CD4-positive, CD25-positive, alpha-beta regulatory T cell (primary cell): ENCODE measurements around the gene COPS2. TPM values are rescaled to one million over a fixed set of nuclear protein-coding genes. Genes with fewer than 3 reads are reported as not detected.

Experiments used
- ATAC-seq, 2 donors: fragments of 150-1000 bp; cut with Tn5 transposase; one replicate each; pipeline ENCODE4 v1.10.0; 2021; ENCODE audit warnings: low read depth in 2 of 2, moderate number of reproducible peaks in 2 of 2, moderate library complexity in 1 of 2
- DNase-seq, 3 donors: peaks; one replicate each; pipeline versions ENCODE4 v3.0.0 to v3.0.0-alpha.2; 2012 to 2022; ENCODE audit warnings: mixed read lengths in 1 of 3
- H3K27ac ChIP-seq: one replicate; pipeline ENCODE4 v1.7.0; 2013; ENCODE audit warnings: mild to moderate bottlenecking, low read length; ENCODE audit not compliant: insufficient read depth, poor library complexity, severe bottlenecking
- H3K27me3 ChIP-seq: one replicate; pipeline ENCODE4 v1.7.0; 2013; ENCODE audit warnings: low read length; ENCODE audit not compliant: control insufficient read depth, insufficient read depth
- H3K36me3 ChIP-seq: one replicate; pipeline ENCODE4 v1.7.0; 2013; ENCODE audit warnings: mild to moderate bottlenecking, low read length, moderate library complexity; ENCODE audit not compliant: control insufficient read depth, insufficient read depth
- H3K4me1 ChIP-seq: 2 replicates; pipeline ENCODE4 v1.7.0; 2013; ENCODE audit warnings: mild to moderate bottlenecking, low read length; ENCODE audit not compliant: insufficient read depth, control insufficient read depth, poor library complexity, severe bottlenecking
- H3K4me3 ChIP-seq: one replicate; pipeline ENCODE4 v1.7.0; 2013; ENCODE audit warnings: low read depth, mild to moderate bottlenecking, low read length, moderate library complexity
- H3K9me3 ChIP-seq, 2 experiments: 1 replicate in 1 of 2; 2 replicates in 1 of 2; pipeline ENCODE4 v1.7.0; 2013; ENCODE audit warnings: low read length in 2 of 2, mild to moderate bottlenecking in 1 of 2, moderate library complexity in 1 of 2; ENCODE audit not compliant: control insufficient read depth in 2 of 2
- H3K27ac Mint-ChIP-seq, 3 donors: one replicate each; pipeline ENCODE4 v1.8.0; 2020 to 2022; ENCODE audit warnings: mild to moderate bottlenecking in 3 of 3, mixed read lengths in 3 of 3, moderate library complexity in 2 of 3
- H3K27me3 Mint-ChIP-seq: one replicate; pipeline ENCODE4 v1.8.0; 2022; ENCODE audit warnings: mild to moderate bottlenecking, mixed read lengths
- H3K36me3 Mint-ChIP-seq: one replicate; pipeline ENCODE4 v1.8.0; 2020; ENCODE audit warnings: mixed read lengths
- H3K4me1 Mint-ChIP-seq, 4 donors: one replicate each; pipeline ENCODE4 v1.8.0; 2020 to 2022; ENCODE audit warnings: mixed read lengths in 4 of 4, mild to moderate bottlenecking in 1 of 4
- H3K4me3 Mint-ChIP-seq, 4 donors: one replicate each; pipeline ENCODE4 v1.8.0; 2020 to 2022; ENCODE audit warnings: mild to moderate bottlenecking in 4 of 4, mixed read lengths in 4 of 4, moderate library complexity in 3 of 4
- H3K9me3 Mint-ChIP-seq, 7 donors: one replicate each; pipeline ENCODE4 v1.8.0; 2020 to 2022; ENCODE audit warnings: mixed read lengths in 7 of 7, mild to moderate bottlenecking in 3 of 7, moderate library complexity in 2 of 7
- polyA plus RNA-seq, 4 donors: library from polyadenylated mRNA; unstranded; fragments of 300-500 nt; fragmentation: Illumina TruSeq; gene quantifications; one replicate each; pipeline ENCODE4 v1.2.3, GENCODE V29; 2021
- total RNA-seq: library from RNA; stranded (reverse); gene quantifications from one replicate; pipeline ENCODE4 v1.2.3, GENCODE V29; 2022

COPS2 gene
- total and polyA plus RNA-seq, 5 donors from 2014 or later = 38.1 to 102 (median 41.8) TPM

GRCh38 chr15:49145651-49146609, 9.5 kb downstream of the COPS2 start:
- peaks cover 15% of the 10 kb centered on the region for H3K4me1 ChIP-seq
- H3K9me3 ChIP-seq = no peaks in the 10 kb centered on the region
- H3K36me3 ChIP-seq = peaks cover 38% of the 10 kb centered on the region
- Mint-ChIP-seq H3K4me3 (peak overlapping the region in 1 of 4 donors; percentile 53), H3K27ac (peak overlapping the region in 1 of 3 donors; percentile 60), H3K36me3 (peaks cover 17% of the 10 kb centered on the region), H3K9me3 (no peaks in the 10 kb centered on the region), H3K27me3 (no peaks in the 10 kb centered on the region), H3K4me1 (peaks cover 47 to 60% (median 54%) of the 10 kb centered on the region in 4 donors)
- H3K27ac ChIP-seq = no peak overlapping the region
- H3K4me3 ChIP-seq = peak overlapping the region; percentile 15
- DNase-seq (peak; percentile 14 to 65 (median 28)), ATAC-seq (no peak)
- no peaks in the 10 kb centered on the region for H3K27me3 ChIP-seq

- Histone ChIP-seq H3K27me3 (no peaks in the 10 kb centered on the region), H3K9me3 (no peaks in the 10 kb centered on the region), H3K4me1 (no peaks in the 10 kb centered on the region), H3K4me3 (no peak overlapping the region), H3K36me3 (peaks cover 94% of the 10 kb centered on the region), H3K27ac (no peak overlapping the region)
- Mint-ChIP-seq H3K27me3 (no peaks in the 10 kb centered on the region), H3K4me1 (peaks cover 19 to 22% (median 21%) of the 10 kb centered on the region in 4 donors), H3K4me3 (no peak overlapping the region), H3K27ac (no peak overlapping the region), H3K36me3 (peaks cover 40% of the 10 kb centered on the region), H3K9me3 (no peaks in the 10 kb centered on the region)
- no peak for ATAC-seq
- DNase-seq = no peak
These were observed 17.5 kb downstream of the COPS2 start for GRCh38 chr15:49137861-49138260.

- no peaks in the 10 kb centered on the region for H3K4me1 ChIP-seq
- Mint-ChIP-seq H3K4me1 (peaks cover 12 to 20% (median 14%) of the 10 kb centered on the region in 4 donors), H3K36me3 (peaks cover 40% of the 10 kb centered on the region), H3K27ac (no peak overlapping the region), H3K4me3 (no peak overlapping the region), H3K27me3 (no peaks in the 10 kb centered on the region), H3K9me3 (no peaks in the 10 kb centered on the region)
- no peak overlapping the region for H3K27ac ChIP-seq
- no peak overlapping the region for H3K4me3 ChIP-seq
- DNase-seq = no peak
- no peaks in the 10 kb centered on the region for H3K9me3 ChIP-seq
- no peaks in the 10 kb centered on the region for H3K27me3 ChIP-seq
- no peak for ATAC-seq
- H3K36me3 ChIP-seq = peaks cover 92% of the 10 kb centered on the region
These were observed 19.5 kb downstream of the COPS2 start for GRCh38 chr15:49135911-49136310.

GRCh38 chr15:49135342-49135857, 20.0 kb downstream of the COPS2 start:
- Histone ChIP-seq H3K9me3 (no peaks in the 10 kb centered on the region), H3K27ac (no peak overlapping the region), H3K27me3 (no peaks in the 10 kb centered on the region), H3K4me3 (no peak overlapping the region), H3K36me3 (peaks cover 90% of the 10 kb centered on the region), H3K4me1 (no peaks in the 10 kb centered on the region)
- Mint-ChIP-seq H3K27me3 (no peaks in the 10 kb centered on the region), H3K9me3 (no peaks in the 10 kb centered on the region), H3K4me1 (peaks cover 12 to 20% (median 14%) of the 10 kb centered on the region in 4 donors), H3K4me3 (no peak overlapping the region), H3K36me3 (peaks cover 37% of the 10 kb centered on the region), H3K27ac (no peak overlapping the region)
- DNase-seq = no peak
- no peak for ATAC-seq

GRCh38 chr15:49134683-49135341, 20.6 kb downstream of the COPS2 start:
- H3K9me3 Mint-ChIP-seq = no peaks in the 10 kb centered on the region
- Histone ChIP-seq H3K36me3 (peaks cover 92% of the 10 kb centered on the region), H3K27ac (no peak overlapping the region), H3K9me3 (no peaks in the 10 kb centered on the region), H3K27me3 (no peaks in the 10 kb centered on the region), H3K4me3 (no peak overlapping the region), H3K4me1 (no peaks in the 10 kb centered on the region)
- H3K4me3 Mint-ChIP-seq = no peak overlapping the region
- H3K4me1 Mint-ChIP-seq = peaks cover 12 to 20% (median 14%) of the 10 kb centered on the region in 4 donors
- DNase-seq (no peak), ATAC-seq (no peak)
- no peak overlapping the region for H3K27ac Mint-ChIP-seq
- H3K36me3 Mint-ChIP-seq = peaks cover 36% of the 10 kb centered on the region
- no peaks in the 10 kb centered on the region for H3K27me3 Mint-ChIP-seq

- H3K36me3 ChIP-seq = peaks cover 93% of the 10 kb centered on the region
- H3K4me3 Mint-ChIP-seq = no peak overlapping the region
- H3K27ac Mint-ChIP-seq = no peak overlapping the region
- no peaks in the 10 kb centered on the region for H3K9me3 Mint-ChIP-seq
- H3K4me1 ChIP-seq = no peaks in the 10 kb centered on the region
- H3K27me3 Mint-ChIP-seq = no peaks in the 10 kb centered on the region
- H3K4me1 Mint-ChIP-seq = peaks cover 12 to 16% (median 13%) of the 10 kb centered on the region in 4 donors
- H3K27ac ChIP-seq = no peak overlapping the region
- DNase-seq (no peak), ATAC-seq (no peak)
- H3K36me3 Mint-ChIP-seq = peaks cover 44% of the 10 kb centered on the region
- no peak overlapping the region for H3K4me3 ChIP-seq
- no peaks in the 10 kb centered on the region for H3K9me3 ChIP-seq
- no peaks in the 10 kb centered on the region for H3K27me3 ChIP-seq
These were observed 24.0 kb downstream of the COPS2 start for GRCh38 chr15:49131403-49131802.

- no peaks in the 10 kb centered on the region for H3K27me3 ChIP-seq
- no peaks in the 10 kb centered on the region for H3K4me1 ChIP-seq
- H3K9me3 ChIP-seq = no peaks in the 10 kb centered on the region
- Mint-ChIP-seq H3K4me3 (no peak overlapping the region), H3K4me1 (peaks cover 0 to 4% (median 0%) of the 10 kb centered on the region in 4 donors), H3K27me3 (no peaks in the 10 kb centered on the region), H3K36me3 (peaks cover 12% of the 10 kb centered on the region), H3K9me3 (peaks cover 0 to 2% (median 0%) of the 10 kb centered on the region in 7 donors), H3K27ac (no peak overlapping the region)
- no peak overlapping the region for H3K27ac ChIP-seq
- DNase-seq = no peak
- no peak for ATAC-seq
- peaks cover 39% of the 10 kb centered on the region for H3K36me3 ChIP-seq
- H3K4me3 ChIP-seq = no peak overlapping the region
These were observed 31.0 kb downstream of the COPS2 start for GRCh38 chr15:49124371-49124770.
